Stomach (tissue), 9 donors: Measurements from ENCODE around the gene PLEKHG5. TPM values are rescaled to one million over a fixed set of nuclear protein-coding genes. Genes with fewer than 3 reads are reported as not detected.
A peak's percentile ranks its signal among the peaks of the same experiment; 100 is the strongest.

ENCODE experiments used
- DNase-seq, 2 donors: peaks; one replicate each; pipeline versions ENCODE4 v3.0.0 to v3.0.0-alpha.2; 2013 to 2019
- H3K27ac ChIP-seq, 5 donors: fragments of 200-600 bp in 4 of 5; sonication (generic) in 4 of 5; one replicate each; pipeline ENCODE4 v1.5.1; 2013 to 2019; ENCODE audit warnings: mild to moderate bottlenecking in 1 of 5, moderate library complexity in 1 of 5
- H3K27me3 ChIP-seq, 3 donors: fragments of 200-600 bp; sonication (generic); one replicate each; pipeline ENCODE4 v1.5.1; 2017 to 2019; ENCODE audit warnings: mixed run types in 1 of 3
- H3K36me3 ChIP-seq, 4 donors: fragments of 200-600 bp; sonication (generic); 1 replicate in 3 of 4; 2 replicates in 1 of 4; pipeline ENCODE4 v1.5.1; 2016 to 2019
- H3K4me1 ChIP-seq, 4 donors: fragments of 200-600 bp; sonication (generic); one replicate each; pipeline ENCODE4 v1.5.1; 2016 to 2019
- H3K4me3 ChIP-seq, 4 donors: fragments of 200-600 bp; sonication (generic) in 3 of 4; one replicate each; pipeline ENCODE4 v1.5.1; 2016 to 2019; ENCODE audit warnings: mild to moderate bottlenecking in 1 of 4
- H3K9me3 ChIP-seq, 4 donors: fragments of 200-600 bp; sonication (generic); one replicate each; pipeline ENCODE4 v1.5.1; 2016 to 2019
- CTCF ChIP-seq, 7 experiments: fragments of 450-650 bp in 4 of 7; fragments of 200-600 bp in 3 of 7; sonication (generic) in 3 of 7; IDR thresholded peaks; one replicate each; pipeline ENCODE4 v1.5.1; 2016 to 2019; ENCODE audit warnings: antibody characterized with exemption in 7 of 7, control low read depth in 2 of 7, mild to moderate bottlenecking in 1 of 7
- EP300 ChIP-seq: sonication (generic); formaldehyde crosslinking; IDR thresholded peaks from one replicate; pipeline ENCODE4 v1.6.1; 2017; ENCODE audit warnings: antibody characterized with exemption
- POLR2A ChIP-seq, 4 donors: fragments of 450-650 bp; IDR thresholded peaks; one replicate each; pipeline ENCODE4 v1.6.1; 2016; ENCODE audit warnings: antibody characterized with exemption in 4 of 4, control low read depth in 2 of 4, mild to moderate bottlenecking in 1 of 4, moderate library complexity in 1 of 4
- POLR2AphosphoS5 ChIP-seq, 3 donors: sonication (generic); formaldehyde crosslinking; IDR thresholded peaks; one replicate each; pipeline ENCODE4 v1.6.1; 2016; ENCODE audit warnings: antibody characterized with exemption in 3 of 3
- WGBS, 5 donors: extraction: QIAGEN DNeasy Blood & Tissue Kit in 3 of 5; methylation state at CpG; one replicate each; pipeline versions ENCODE4 v1.1.5 to v1.1.7; 2013 to 2018; 5-methylcytosine and 5-hydroxymethylcytosine counted together
- intact Hi-C: fragments of 100-400 bp; cut with DNase I; formaldehyde crosslinking; loops from one replicate; pipeline ENCODE4 v1.15.1; 2023; ENCODE audit warnings: low total_unique reads
- polyA plus RNA-seq, 3 donors: library from polyadenylated mRNA; stranded (reverse); fragments of 200-250 nt; gene quantifications; one replicate each; pipeline ENCODE4 v1.2.3, GENCODE V29; 2013
- small RNA-seq, 4 donors: library from RNA; depleted of rRNA; stranded (forward); fragments of <200 nt; gene quantifications; one replicate each; pipeline ENCODE3, GENCODE V24; 2016
- total RNA-seq, 5 donors: library from RNA; depleted of rRNA; stranded (reverse); fragments of >200 nt; gene quantifications; one replicate each; pipeline versions ENCODE4 v1.1.0 to v1.2.3, GENCODE V29; 2014 to 2016
- donor health status: healthy with polysubstance abuse.
- donor health status: Bipolar disorder and iron deficiency.
- donor health status: healthy.

Gene PLEKHG5
- total and polyA plus RNA-seq, 8 donors: 1.4 to 58.8 (median 7.4) TPM

- 0 to 3% (median 2%) methylated on average over 30 to 48 of the region's 48 CpGs; no CpG with 5 or more reads in 2 of the 5 donors for WGBS, 5 donors
- DNase-seq: peak in 1 of 2 donors; percentile 48
- peaks cover 36 to 100% (median 97%) of the 10 kb centered on the region in 3 donors for H3K27me3 ChIP-seq
- H3K36me3 ChIP-seq: no peaks in the 10 kb centered on the region
- no peaks in the 10 kb centered on the region for H3K9me3 ChIP-seq
- TF ChIP-seq EP300 (no peak), POLR2A (IDR thresholded peaks at IDR 0.05) (no peak), POLR2AphosphoS5 (IDR thresholded peaks at IDR 0.05) (no peak), CTCF (IDR thresholded peaks at IDR 0.05) (no peak)
- intact Hi-C loops: no loop called here
- peak overlapping the region; percentile 39 to 56 (median 43) for H3K4me3 ChIP-seq
- peaks cover 40 to 52% (median 49%) of the 10 kb centered on the region in 4 donors for H3K4me1 ChIP-seq
- no peak overlapping the region for H3K27ac ChIP-seq
Measured at GRCh38 chr1:6419397-6419803, 72.1 kb downstream of the PLEKHG5 start.

- Histone ChIP-seq H3K4me3 (peak overlapping the region; percentile 39 to 56 (median 43)), H3K9me3 (no peaks in the 10 kb centered on the region), H3K36me3 (no peaks in the 10 kb centered on the region), H3K27me3 (peaks cover 32 to 100% (median 97%) of the 10 kb centered on the region in 3 donors), H3K27ac (no peak overlapping the region), H3K4me1 (peaks cover 34 to 49% (median 46%) of the 10 kb centered on the region in 4 donors)
- 5 to 23% (median 6%) methylated on average over 8 to 69 of the region's 69 CpGs for WGBS, 5 donors
- intact Hi-C loops: no loop called here
- no peak for DNase-seq
- no peak for TF ChIP-seq EP300
- TF ChIP-seq CTCF (IDR thresholded peaks at IDR 0.05): no peak
- TF ChIP-seq POLR2AphosphoS5 (IDR thresholded peaks at IDR 0.05): no peak
- TF ChIP-seq POLR2A (IDR thresholded peaks at IDR 0.05): no peak
Measured at GRCh38 chr1:6418668-6419396, 72.6 kb downstream of the PLEKHG5 start.

- intact Hi-C loops: no loop called here
- Histone ChIP-seq H3K4me1 (peaks cover 27 to 42% (median 39%) of the 10 kb centered on the region in 4 donors), H3K36me3 (no peaks in the 10 kb centered on the region), H3K9me3 (no peaks in the 10 kb centered on the region), H3K4me3 (peak overlapping the region in 1 of 4 donors; percentile 56), H3K27me3 (peaks cover 31 to 100% (median 92%) of the 10 kb centered on the region in 3 donors), H3K27ac (no peak overlapping the region)
- no peak for DNase-seq
- TF ChIP-seq EP300: no peak
- no peak for TF ChIP-seq POLR2A (IDR thresholded peaks at IDR 0.05)
- no peak for TF ChIP-seq CTCF (IDR thresholded peaks at IDR 0.05)
- TF ChIP-seq POLR2AphosphoS5 (IDR thresholded peaks at IDR 0.05): no peak
- 54 to 85% (median 56%) methylated on average over 4 to 8 of the region's 8 CpGs for WGBS, 5 donors
Measured at GRCh38 chr1:6417961-6418667, 73.4 kb downstream of the PLEKHG5 start.

Small RNA genes lying within 50 kb of the gene (small RNA-seq; reads per million reads assigned to genes)
- gene MIR4252: 0 reads per million in 4 donors
- 0 reads per million in 4 donors for gene RNU6-731P

Other genes starting within 250 kb of the PLEKHG5 start
- not detected for gene HES3, start 247.5 kb downstream of the PLEKHG5 start, total RNA-seq
- gene HES3, start 247.5 kb downstream of the PLEKHG5 start, polyA plus RNA-seq: not detected
- 10 to 100 TPM in 1 of 5 donors, 1 to 10 TPM in 4; 1.8 to 63.1 (median 3.6) TPM for gene GPR153, start 230.6 kb downstream of the PLEKHG5 start, total RNA-seq
- gene GPR153, start 230.6 kb downstream of the PLEKHG5 start, polyA plus RNA-seq: 1 to 10 TPM; 2.2 to 3.1 (median 2.6) TPM
- gene ACOT7, start 97.9 kb downstream of the PLEKHG5 start, total RNA-seq: 10 to 100 TPM in 3 of 5 donors, 1 to 10 TPM in 1, not detected in 1; 9.4 to 69.8 (median 22.6) TPM
- 10 to 100 TPM; 17.7 to 26.3 (median 19.4) TPM for gene ACOT7, start 97.9 kb downstream of the PLEKHG5 start, polyA plus RNA-seq
- gene HES2, start 71.7 kb downstream of the PLEKHG5 start, total RNA-seq: 100 to 1,000 TPM in 1 of 5 donors, not detected in 4; 231 TPM
- gene HES2, start 71.7 kb downstream of the PLEKHG5 start, polyA plus RNA-seq: 10 to 100 TPM in 1 of 3 donors, not detected in 2; 18.4 TPM
- gene ESPN, start 66.9 kb downstream of the PLEKHG5 start, total RNA-seq: 10 to 100 TPM in 1 of 5 donors, 1 to 10 TPM in 2, not detected in 2; 1.8 to 68.4 (median 4.9) TPM
- 10 to 100 TPM in 1 of 3 donors, 1 to 10 TPM in 2; 1.5 to 18.0 (median 4.7) TPM for gene ESPN, start 66.9 kb downstream of the PLEKHG5 start, polyA plus RNA-seq
- 100 to 1,000 TPM in 1 of 5 donors, 10 to 100 TPM in 2, 1 to 10 TPM in 2; 6.1 to 215 (median 21.4) TPM for gene TNFRSF25, start 25.5 kb downstream of the PLEKHG5 start, total RNA-seq
- 10 to 100 TPM in 1 of 3 donors, 1 to 10 TPM in 2; 2.7 to 41.6 (median 2.9) TPM for gene TNFRSF25, start 25.5 kb downstream of the PLEKHG5 start, polyA plus RNA-seq
- gene NOL9, start 62.8 kb upstream of the PLEKHG5 start, total RNA-seq: 100 to 1,000 TPM in 1 of 5 donors, 10 to 100 TPM in 4; 19.7 to 150 (median 42.0) TPM
- 1 to 10 TPM; 2.7 to 4.0 (median 2.9) TPM for gene NOL9, start 62.8 kb upstream of the PLEKHG5 start, polyA plus RNA-seq
- gene TAS1R1, start 63.6 kb upstream of the PLEKHG5 start, total RNA-seq: not detected
- under 1 TPM in 2 of 3 donors, not detected in 1; 0.08 to 0.12 TPM for gene TAS1R1, start 63.6 kb upstream of the PLEKHG5 start, polyA plus RNA-seq
- gene ZBTB48, start 88.3 kb upstream of the PLEKHG5 start, total RNA-seq: 100 to 1,000 TPM in 1 of 5 donors, 10 to 100 TPM in 4; 22.6 to 139 (median 25.7) TPM
- 10 to 100 TPM; 34.8 to 64.4 (median 61.3) TPM for gene ZBTB48, start 88.3 kb upstream of the PLEKHG5 start, polyA plus RNA-seq
- gene KLHL21, start 111.2 kb upstream of the PLEKHG5 start, total RNA-seq: 10 to 100 TPM; 13.0 to 59.8 (median 34.5) TPM
- 10 to 100 TPM in 1 of 3 donors, 1 to 10 TPM in 2; 9.2 to 15.4 (median 9.8) TPM for gene KLHL21, start 111.2 kb upstream of the PLEKHG5 start, polyA plus RNA-seq
- gene PHF13, start 122.1 kb upstream of the PLEKHG5 start, total RNA-seq: 10 to 100 TPM in 2 of 5 donors, 1 to 10 TPM in 3; 2.7 to 16.9 (median 7.5) TPM
- gene PHF13, start 122.1 kb upstream of the PLEKHG5 start, polyA plus RNA-seq: 1 to 10 TPM; 4.5 to 6.7 (median 5.7) TPM
- 100 to 1,000 TPM in 1 of 5 donors, 10 to 100 TPM in 2, 1 to 10 TPM in 2; 5.8 to 116 (median 10.4) TPM for gene THAP3, start 133.2 kb upstream of the PLEKHG5 start, total RNA-seq
- 10 to 100 TPM; 17.9 to 27.6 (median 26.6) TPM for gene THAP3, start 133.2 kb upstream of the PLEKHG5 start, polyA plus RNA-seq
- 10 to 100 TPM; 22.8 to 93.9 (median 63.9) TPM for gene DNAJC11, start 210.1 kb upstream of the PLEKHG5 start, total RNA-seq
- gene DNAJC11, start 210.1 kb upstream of the PLEKHG5 start, polyA plus RNA-seq: 10 to 100 TPM; 20.0 to 27.2 (median 24.4) TPM